OCI-LY7 (cell line): ENCODE data around the gene IGSF10.

ENCODE experiments used
- CTCF ChIP-seq: fragments of 200-600 bp; sonication (generic); conservative IDR thresholded peaks from 2 replicates; pipeline ENCODE4 v1.5.1; 2014; ENCODE audit warnings: mild to moderate bottlenecking, antibody characterized with exemption, low read length, moderate library complexity, mixed read lengths
- EZH2phosphoT487 ChIP-seq: fragments of 200-600 bp; sonication (generic); IDR thresholded peaks from 2 replicates; pipeline ENCODE4 v1.6.1; 2018; ENCODE audit warnings: low read depth, borderline replicate concordance, mild to moderate bottlenecking, mixed run types, antibody characterized with exemption, low read length, moderate library complexity, mixed read lengths

DNA sequence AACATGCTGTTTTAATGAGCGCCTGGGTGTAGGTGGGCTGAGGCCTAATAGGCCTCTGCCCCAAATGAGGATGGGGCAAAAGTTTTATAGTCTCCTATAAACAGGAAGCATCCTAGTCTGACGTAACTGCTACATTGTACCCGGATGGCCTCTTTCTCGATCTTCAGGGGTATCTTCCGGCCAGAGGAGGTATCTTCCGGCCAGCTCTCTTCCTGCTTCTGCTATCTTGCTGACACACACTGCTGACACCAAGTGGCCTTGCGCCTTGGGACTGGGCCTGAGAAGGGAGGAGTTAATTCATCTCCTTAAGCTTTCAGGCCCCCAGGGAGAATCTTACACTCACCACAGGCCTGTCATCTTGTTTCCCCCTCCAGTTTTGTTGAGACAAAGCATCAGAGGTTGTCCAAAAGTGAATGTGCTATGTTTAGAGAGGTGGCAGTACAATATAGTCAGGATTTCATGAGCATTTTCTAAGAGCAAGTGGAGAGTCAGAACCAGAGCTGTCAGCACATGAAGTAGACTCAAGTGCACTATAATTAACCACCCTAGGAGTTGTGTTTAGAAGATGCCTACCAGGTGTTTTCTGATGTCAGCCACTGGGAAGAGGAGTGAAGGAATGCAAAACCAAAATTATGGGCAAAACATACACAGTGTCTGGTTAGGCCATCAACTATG, 15.6 kb upstream of the IGSF10 start:
- TF ChIP-seq CTCF (no peak), EZH2phosphoT487 (no peak)
